ENCODE results near the gene RFX8.

RFX8 gene

GRCh38 chr2:101415220-101415619 is 59.7 kb downstream of the RFX8 start:
- no peak for DNase-seq (ENCODE audit: low read depth in 2 of 2, low spot score in 1 of 2)

- DNase-seq (ENCODE audit: low read depth in 2 of 2, low spot score in 1 of 2), result no peak
Observed at GRCh38 chr2:101412092-101412694, 62.7 kb downstream of the RFX8 start.

GRCh38 chr2:101410746-101411145 is 64.2 kb downstream of the RFX8 start:
- DNase-seq (ENCODE audit: low read depth in 2 of 2, low spot score in 1 of 2), result no peak

- no peak for DNase-seq (ENCODE audit: low read depth in 2 of 2, low spot score in 1 of 2)
Observed at GRCh38 chr2:101410114-101410513, 64.8 kb downstream of the RFX8 start.

- no peak for DNase-seq (ENCODE audit: low read depth in 2 of 2, low spot score in 1 of 2)
Observed at GRCh38 chr2:101409699-101410098, 65.2 kb downstream of the RFX8 start.

- DNase-seq (ENCODE audit: low read depth in 2 of 2, low spot score in 1 of 2), result no peak
Observed at GRCh38 chr2:101408925-101409324, 66.0 kb downstream of the RFX8 start.

GRCh38 chr2:101405351-101405899 is 69.5 kb downstream of the RFX8 start:
- no peak for DNase-seq (ENCODE audit: low read depth in 2 of 2, low spot score in 1 of 2)

- no peak for DNase-seq (ENCODE audit: low read depth in 2 of 2, low spot score in 1 of 2)
Observed at GRCh38 chr2:101403745-101404144, 71.2 kb downstream of the RFX8 start.

GRCh38 chr2:101402630-101403029 is 72.3 kb downstream of the RFX8 start:
- no peak for DNase-seq (ENCODE audit: low read depth in 2 of 2, low spot score in 1 of 2)

GRCh38 chr2:101401906-101402305 is 73.0 kb downstream of the RFX8 start:
- no peak for DNase-seq (ENCODE audit: low read depth in 2 of 2, low spot score in 1 of 2)

- DNase-seq (ENCODE audit: low read depth in 2 of 2, low spot score in 1 of 2), result no peak
Observed at GRCh38 chr2:101401326-101401665, 73.6 kb downstream of the RFX8 start.

- no peak for DNase-seq (ENCODE audit: low read depth in 2 of 2, low spot score in 1 of 2)
Observed at GRCh38 chr2:101400506-101401325, 74.2 kb downstream of the RFX8 start.

GRCh38 chr2:101400048-101400447 is 74.9 kb downstream of the RFX8 start:
- no peak for DNase-seq (ENCODE audit: low read depth in 2 of 2, low spot score in 1 of 2)

GRCh38 chr2:101399021-101399799 is 75.7 kb downstream of the RFX8 start:
- no peak for DNase-seq (ENCODE audit: low read depth in 2 of 2, low spot score in 1 of 2)

- DNase-seq (ENCODE audit: low read depth in 2 of 2, low spot score in 1 of 2), result no peak
Observed at GRCh38 chr2:101398116-101398821, 76.6 kb downstream of the RFX8 start.

- DNase-seq (ENCODE audit: low read depth in 2 of 2, low spot score in 1 of 2), result no peak
Observed at GRCh38 chr2:101396316-101396717, 78.6 kb downstream of the RFX8 start.

GRCh38 chr2:101395545-101396315 is 79.2 kb downstream of the RFX8 start:
- DNase-seq (ENCODE audit: low read depth in 2 of 2, low spot score in 1 of 2), result no peak

GRCh38 chr2:101388232-101388631 is 86.7 kb downstream of the RFX8 start:
- DNase-seq (ENCODE audit: low read depth in 2 of 2, low spot score in 1 of 2), result no peak

GRCh38 chr2:101387151-101387834 is 87.6 kb downstream of the RFX8 start, which contains the start of gene CREG2:
Gene CREG2 (minus strand): TSS chr2:101387503. CDS start chr2:101387457, 46 bp downstream.
- DNase-seq (ENCODE audit: low read depth in 2 of 2, low spot score in 1 of 2), result peak in 1 of 2 donors; percentile 4

Measured in stimulated activated CD8-positive, alpha-beta memory T cell treated with anti-CD3 and anti-CD28 coated beads, Interleukin-4, amount 100 ng/mL, for 1 hour (primary cell).